Activated CD4-positive, CD25-positive, alpha-beta regulatory T cell treated with anti-CD3 and anti-CD28 coated beads, Interleukin-2, amount 50 U/mL, for 24 hours (primary cell): ENCODE measurements around the gene PADI2.
"Not testable (repeated sequence)": the region's sequence is repeated elsewhere in the genome, so short reads cannot be mapped to it uniquely, and the experiment has no call there.

Experiments used
- ATAC-seq, 2 donors: fragments of 150-1000 bp; cut with Tn5 transposase; one replicate each; pipeline ENCODE4 v1.10.0; 2021; ENCODE audit warnings: mild to moderate bottlenecking in 1 of 2, moderate library complexity in 1 of 2

Gene PADI2

DNA sequence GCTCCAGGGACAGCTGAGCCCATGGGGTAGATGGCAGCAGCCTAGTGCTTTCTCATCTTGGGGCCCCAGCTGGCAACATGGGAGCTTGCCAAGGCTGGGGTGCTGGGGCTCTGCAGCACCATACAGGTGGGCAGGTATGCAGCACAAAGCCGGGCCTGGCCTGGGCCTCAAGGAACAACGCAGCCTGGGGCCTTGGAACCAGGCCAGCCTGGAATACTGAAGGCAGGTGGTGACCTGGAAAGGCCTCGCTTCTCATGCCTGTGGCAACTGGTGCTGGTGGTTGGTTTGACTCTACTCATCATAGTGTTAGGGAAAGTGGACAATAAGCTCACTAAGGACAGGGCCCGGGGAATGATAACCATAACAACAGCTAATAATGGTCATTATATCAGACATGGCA lies 38.4 kb downstream of the PADI2 start:
- no peak for ATAC-seq

DNA sequence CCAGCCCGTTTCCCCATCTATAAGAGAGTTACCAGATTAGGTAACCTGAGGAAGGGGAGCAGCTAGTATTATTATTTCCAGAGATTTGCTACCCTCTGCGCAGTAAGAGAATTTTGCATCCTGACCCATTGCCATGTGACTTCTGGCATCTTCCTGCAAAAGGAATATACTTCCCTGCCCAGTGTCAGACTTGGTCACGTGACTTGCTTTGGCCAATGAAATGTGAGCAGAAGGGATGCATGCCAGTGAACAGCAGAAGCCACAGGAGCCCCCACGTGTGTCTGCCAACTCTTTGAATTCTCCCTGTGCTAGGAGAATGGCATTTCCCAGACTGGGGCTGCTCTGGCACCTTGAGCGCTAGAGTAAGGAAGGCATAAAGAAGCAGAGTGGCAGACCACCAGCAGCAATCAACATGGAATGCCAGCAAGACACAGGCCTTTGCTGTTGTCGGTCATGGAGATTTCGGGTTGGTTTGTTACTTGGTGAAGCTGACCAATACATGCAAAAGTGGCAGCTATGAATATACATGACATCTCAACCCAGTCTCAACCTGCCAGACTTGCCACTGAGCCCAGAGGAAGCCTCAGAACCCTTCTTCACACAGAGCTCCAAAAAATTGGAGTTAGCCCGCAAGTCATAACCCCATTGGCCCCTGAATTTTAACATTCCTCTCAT lies 39.0 kb downstream of the PADI2 start:
- no peak for ATAC-seq

DNA sequence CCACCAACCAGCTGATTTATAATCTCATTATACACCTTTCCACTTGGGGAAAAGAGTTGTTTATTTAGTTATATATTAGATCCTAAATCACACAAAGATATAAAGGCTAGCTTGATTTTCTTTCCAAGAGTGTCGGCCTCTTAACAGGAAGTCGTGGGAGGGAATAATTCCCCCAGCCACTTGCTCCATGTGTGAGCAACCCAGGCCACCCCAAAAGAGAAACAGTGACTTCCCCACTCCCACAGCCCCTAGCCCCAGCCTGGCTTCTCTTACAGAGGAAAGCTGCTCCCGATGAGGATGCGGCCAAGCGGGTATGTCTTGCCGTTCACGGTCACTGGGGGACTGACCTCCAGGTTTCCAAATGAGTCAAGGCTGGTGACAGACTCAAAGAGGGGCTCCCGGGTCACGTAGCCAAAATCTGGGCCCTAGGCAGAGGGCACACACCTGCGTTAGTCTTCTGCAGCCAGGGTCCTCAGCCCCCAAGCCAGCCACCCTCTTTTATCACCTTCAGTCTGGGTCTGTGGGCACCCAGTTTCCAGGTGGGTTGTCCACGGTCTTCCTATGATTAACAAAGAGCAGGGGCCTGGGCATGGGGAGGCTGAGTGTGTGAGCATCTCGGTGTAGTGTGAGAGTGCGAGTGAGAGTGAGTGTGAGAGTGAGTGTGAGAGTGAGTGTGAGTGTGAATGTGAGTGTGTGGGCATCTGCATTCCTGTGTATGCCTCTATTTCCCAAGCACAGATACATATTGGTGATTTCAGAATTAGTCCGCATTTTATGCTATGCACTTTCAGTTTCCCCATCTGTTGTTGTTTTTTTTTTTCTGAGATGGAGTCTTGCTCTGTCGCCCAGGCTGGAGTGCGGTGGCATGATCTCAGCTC lies 40.0 kb downstream of the PADI2 start:
- ATAC-seq: no peak

DNA sequence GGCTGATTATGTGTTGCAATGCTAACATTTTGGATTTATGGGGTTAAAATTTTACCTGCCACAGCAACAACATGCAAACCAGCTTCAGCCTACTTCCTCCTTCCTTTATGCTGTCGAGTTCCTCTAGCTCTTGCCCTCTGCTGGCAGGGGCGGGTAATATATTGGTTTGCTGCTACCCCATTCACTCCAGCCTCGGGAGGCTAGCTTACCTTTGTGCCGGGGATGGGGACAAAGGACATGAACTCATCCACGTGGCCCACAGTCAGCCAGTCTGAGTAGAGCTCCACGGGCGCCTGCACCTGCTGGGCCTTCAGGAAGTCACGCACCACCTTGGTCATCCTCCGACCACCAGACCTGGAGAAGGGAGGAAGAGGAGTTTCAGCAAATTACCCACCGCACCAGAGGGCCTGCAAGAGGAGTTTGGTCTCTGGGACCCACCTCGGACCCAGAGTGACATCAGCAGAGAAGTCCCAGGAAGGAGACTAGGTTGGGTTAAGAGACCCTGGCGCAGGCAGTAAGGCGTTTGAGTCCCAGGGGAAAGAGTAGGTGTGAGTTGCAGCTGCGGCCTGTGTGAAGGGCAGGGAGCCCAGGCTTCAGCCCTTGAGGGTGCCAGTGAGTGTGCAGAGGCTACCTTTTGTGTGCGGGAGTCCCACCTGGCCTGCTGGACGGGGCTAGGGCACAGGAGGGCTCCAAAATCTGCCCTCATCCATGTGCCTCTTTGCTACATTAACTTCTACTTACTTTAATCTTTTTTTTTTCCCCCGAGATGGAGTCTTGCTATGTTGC lies 43.6 kb downstream of the PADI2 start:
- ATAC-seq: no peak

DNA sequence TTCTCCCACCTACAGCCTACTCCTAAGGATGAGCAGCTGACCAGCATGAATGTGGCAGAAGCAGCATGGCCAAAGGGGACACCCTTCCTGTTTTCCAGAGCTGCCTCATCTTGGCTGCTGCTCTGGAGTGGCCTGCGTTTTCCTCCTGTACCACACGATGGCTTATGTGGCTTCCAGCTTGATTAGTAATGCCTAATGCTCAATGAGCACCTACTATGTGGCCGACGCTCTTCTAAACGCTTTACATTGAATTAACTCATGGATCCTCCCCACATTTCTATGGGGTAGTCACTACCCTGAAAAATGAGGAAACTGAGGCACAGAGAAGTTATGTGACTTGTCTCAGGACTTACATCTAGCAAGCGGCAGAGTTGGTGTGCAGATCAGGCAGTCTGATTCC lies 47.5 kb downstream of the PADI2 start:
- no peak for ATAC-seq

DNA sequence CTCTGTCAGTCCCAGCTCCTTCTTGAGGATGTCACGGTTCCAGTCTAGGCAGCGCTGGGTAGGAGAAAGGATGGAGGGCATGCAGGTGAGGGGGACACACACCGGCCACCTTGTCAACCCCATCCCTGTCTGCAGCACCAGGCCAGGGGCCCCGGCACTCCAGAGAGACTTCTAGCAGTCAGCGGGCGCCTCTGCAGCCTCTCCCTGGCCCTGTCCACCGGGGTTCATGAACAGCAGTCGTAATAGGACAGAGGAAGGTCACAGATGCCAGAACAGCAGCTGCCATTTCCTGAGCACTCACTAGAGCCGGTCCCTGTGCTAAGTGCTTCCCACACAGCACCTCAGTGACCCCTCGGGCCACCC lies 49.1 kb downstream of the PADI2 start:
- no peak for ATAC-seq

DNA sequence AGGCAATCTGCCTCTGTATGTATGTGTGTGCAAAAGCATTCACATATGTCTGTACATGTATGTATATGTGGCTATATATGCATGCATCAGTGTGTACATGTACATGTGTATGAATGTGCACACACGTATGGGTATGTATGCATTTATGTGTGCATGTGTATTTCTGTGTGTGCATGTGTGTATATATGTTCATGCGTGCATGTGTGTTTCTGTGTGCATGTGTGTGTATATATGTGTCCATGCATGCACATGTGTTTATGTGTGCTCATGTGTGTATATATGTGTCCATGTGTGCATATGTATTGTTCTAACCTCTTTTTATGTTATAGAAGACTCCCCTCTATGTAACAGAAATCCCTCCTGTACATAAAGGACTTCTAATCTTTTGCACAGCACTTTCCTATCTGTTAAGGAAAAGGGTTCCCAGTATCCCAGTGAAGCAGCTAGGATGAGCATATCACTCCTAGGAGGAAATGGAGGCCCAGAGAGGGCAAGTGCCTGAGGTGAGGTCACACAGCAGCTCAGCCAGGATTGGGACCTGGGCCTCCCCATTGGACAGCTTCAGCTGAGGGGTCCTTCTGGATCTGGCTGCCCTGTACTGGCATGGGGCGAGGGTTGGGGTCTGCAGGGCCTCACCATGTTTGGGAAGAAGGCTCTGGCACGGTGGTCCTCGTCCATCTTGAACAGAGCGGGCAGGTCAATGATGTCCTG lies 49.6 kb downstream of the PADI2 start:
- ATAC-seq: no peak

DNA sequence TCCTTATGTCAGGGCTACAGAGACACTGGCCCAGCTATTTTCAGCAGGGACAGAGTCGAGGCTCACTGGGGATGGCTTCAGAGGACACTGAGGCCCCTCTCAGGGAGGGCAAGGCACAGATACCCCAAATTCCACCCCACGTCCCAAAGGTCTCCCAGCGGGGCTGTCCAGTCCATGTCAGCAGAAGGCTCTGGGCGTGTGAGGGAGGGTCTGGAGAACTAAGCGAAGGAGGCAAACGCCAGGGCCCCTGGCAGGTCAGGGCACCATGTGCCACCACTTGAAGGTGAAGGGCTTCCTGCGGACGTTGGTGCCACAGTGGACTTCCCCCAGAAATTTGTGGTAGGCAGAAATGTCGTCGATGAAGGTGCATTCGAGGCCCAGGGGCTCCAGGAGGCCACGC lies 50.5 kb downstream of the PADI2 start:
- ATAC-seq: no peak

DNA sequence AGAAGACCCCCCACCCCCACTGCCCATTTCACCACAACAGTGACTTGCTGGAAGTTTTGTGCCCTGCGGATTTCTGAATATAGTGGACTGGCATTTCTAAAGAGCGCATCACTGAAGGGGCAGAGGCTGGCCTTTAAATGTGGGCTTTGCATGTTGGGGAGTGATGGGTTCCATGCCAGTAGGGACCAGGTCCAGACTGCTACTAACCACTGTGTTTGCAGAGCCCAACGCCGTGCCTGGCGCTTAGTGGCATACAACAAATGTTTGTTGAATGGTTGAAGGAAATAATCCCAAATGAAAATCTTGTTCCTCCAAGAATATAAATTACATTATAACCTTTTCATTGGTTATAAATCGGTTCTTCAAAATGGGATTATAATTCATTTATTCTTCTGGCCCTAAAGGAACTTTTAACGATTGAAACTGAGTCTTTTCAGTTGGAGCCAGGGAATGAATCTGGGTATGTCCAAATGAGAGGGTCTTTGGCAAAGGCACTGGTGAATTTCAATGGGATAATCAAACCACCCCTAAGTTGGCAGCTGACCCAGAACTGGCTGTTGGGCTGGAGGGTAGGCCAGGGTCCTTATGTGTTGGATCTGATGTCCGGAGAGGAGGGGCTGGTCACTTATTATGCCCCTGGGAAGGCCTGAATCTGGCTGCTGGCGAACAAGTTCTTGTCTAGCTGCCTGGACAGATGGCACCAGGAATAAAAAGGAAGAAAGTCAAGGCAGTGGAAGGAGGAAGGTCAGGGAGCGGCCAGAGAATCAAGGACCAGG lies 51.6 kb downstream of the PADI2 start:
- no peak for ATAC-seq

DNA sequence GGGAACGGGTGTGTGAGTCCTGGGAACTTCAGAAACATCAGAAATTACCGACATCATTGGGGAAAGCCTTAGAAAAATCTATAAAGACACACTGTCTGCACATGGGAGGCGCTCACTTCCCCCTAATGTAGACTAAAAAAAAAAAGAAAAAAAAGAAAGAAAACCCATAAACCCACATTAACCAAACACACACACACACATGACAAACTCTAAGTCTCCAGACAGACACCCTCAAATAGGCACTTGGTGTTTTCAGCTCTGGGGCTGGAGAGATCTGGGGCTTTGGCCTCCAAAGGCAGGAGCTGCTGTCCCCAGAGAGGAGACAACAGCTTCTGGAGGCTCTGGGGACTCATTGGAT lies 52.2 kb downstream of the PADI2 start:
- ATAC-seq: no peak

DNA sequence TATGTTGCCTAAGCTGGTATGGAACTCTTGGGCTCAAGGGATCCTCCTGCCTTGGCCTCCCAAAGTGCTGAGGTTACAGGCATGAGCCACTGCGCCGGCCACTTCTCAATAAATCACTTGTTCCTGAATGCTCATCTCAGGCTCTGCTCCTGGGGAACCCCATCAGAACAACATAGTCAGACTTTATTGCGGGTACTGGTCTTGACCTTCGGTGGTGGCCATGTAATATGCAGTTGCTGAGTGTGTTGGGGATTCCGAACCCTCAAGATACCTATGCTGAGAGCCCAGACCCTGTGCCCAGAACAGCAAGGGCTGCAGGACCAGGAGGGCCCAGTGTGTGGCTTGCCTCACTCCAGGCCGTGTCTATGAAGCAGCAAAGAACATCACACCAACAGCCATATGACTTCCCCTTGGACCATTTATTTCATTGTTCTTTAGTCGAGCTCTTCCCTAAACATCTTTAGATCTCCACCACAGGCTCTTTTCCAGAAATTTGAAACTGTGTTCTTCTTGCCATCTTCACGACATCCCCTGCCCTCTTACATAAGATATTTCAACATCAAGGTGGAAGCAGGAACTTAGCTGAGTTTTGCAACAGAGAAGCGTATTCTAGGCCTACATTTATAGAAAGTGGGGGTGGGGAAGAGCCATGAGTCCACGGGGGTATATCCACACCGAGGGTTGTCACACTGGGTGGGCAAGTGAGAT lies 52.7 kb downstream of the PADI2 start:
- no peak for ATAC-seq

DNA sequence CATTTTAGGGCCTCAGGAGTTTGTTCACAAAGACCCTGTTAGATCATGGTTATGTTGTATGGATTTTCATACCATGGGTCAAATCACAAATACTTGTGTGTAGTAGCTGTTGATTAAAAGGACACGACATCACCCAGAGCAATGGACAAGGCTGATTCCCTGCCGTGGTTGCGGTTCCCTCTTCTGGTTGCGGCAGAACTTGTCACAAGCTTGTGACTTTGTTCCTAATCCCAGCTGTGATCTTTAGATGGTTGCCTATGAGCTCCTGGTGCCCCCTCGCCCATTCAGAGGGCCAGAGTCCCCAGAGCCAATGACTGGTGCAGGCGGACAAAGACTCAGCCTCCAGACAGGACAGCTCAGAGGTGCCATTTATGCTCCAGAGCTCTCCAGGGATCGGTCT lies 53.6 kb downstream of the PADI2 start:
- no peak for ATAC-seq

DNA sequence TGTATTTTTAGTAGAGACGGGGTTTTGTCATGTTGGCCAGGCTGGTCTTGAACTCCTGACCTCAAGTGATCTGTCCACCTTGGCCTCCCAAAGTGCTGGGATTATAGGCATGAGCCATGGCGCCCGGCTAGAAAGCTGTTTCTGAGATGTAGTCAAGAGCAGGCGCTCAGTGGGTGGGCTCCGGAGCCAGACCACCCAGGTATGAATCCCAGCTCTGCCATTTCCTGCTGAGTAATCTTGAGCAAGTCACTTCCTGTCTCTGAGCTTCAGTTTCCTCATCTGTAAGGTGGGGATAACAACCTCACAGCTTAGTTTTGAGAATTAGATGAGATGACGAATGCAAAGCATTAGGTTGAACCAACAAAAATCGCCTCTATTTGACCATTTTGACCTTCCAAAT lies 56.5 kb downstream of the PADI2 start:
- not testable (repeated sequence) for ATAC-seq

DNA sequence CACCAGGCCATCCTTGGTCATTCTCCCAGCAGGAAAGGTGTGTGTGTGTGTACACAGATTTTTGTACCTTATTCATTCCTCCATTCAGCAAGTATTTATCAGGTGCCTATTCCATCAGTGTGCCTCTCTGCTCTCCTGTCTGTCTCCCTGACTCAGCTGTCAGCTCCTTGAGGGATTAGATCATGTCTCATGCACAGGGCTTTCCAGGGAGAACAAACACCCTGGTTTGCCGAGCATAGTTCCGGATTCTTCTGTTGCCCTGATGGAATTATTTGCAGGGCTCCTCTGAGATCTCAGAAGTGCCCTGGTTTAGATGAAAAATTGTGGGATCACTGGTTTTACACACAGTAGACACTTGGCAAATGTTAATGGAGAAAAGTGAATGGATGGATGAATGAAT lies 57.4 kb downstream of the PADI2 start:
- ATAC-seq: no peak

DNA sequence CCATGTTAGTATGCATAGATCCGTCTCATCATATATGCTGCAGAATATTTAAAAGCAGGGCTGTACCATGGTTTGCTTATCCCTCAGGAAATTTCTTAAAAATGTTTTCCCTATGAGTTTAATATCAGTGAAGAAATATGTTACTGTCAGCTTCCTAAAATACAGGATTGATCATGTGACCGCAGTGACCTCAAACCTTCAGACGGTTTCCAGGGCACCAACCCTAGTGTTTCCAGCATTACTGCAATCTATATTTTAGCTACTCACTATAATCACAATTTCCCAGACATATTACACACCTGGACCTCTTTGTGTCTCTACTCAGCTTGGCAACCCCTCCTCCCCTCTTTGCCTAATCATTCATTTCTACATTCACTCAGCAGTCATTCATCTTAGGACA lies 57.8 kb downstream of the PADI2 start:
- ATAC-seq: no peak

DNA sequence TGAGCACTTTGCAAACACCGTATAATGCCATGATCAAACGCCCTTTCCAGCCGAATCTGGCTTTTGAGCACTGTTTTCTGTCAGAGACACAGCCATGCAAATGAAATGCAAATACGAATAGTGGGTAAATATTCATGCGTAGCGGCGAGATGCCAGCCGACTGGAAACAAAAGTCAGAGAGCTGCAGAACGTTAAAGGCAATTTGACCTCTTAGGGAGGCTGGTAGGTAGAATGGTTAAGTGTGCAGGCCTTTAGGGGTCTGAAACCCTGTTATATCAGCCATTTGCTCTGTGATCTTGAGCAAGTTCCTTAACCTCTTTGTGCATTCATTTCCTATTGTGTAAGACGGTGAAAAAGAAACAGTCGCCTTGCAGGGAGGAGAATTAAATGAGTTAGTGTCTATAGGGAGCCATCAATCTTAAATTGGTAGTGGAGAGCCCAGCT lies 58.9 kb downstream of the PADI2 start:
- ATAC-seq: no peak

DNA sequence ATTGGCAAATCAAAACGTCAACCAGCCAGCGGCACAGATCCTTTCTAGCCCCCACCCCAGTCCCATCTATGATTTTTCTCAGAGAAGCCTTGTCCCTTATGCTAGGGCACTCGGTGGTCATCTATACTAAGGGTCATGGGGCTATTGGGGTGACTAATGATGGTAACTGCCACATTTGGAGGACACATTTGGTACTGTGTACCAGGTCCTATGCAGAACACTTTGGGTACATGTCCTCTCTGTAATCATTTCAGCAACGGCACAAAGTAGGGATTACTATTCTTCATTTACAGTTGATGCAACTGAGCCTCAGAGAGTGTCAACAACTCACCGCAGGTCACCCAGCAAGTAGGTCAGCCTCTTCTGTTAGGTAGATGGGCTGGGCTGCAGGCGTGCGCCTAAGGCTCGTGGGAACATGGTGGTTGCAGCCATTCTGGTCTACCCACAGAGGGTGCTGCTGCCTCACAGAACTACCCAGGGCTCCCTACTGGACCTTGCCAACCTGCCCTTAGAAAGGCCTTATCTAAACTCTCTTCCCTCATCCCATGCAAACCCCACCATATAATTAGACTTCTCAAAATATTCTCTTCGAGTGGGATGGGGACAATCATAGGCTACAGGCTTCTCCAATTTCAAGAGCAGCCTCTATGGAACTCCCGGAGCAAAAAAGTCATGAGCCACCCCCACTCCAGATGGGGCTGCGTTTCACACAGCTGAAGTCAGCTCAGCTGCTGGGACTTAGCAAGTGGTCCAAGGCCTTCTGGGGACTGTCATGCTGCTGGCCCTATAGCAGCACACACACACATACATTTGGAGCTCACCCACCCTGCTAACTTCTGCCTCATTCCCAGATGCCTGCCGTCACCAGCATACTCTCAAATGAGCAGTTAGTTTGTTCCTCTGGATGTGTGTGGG lies 59.6 kb downstream of the PADI2 start:
- ATAC-seq: peak; percentile 44 to 68

DNA sequence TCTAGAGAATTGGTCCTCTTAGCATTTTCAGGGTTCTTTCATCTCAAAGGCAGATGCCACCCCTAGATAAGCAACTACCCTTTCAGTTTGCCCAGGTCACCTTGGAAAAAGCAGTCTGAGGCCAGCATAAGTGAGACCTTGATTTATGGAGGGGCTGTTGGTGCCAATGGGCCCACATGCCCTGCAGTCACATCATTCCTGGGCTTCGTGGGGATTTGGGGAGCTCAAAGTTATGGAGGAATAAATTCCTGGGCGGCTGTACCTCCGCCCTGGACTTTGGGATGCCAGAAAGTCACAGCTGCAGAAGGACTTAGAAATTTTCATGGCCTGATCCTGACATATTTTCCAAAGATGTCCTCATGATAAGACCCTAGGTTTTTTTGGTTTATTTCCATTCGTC lies 62.7 kb downstream of the PADI2 start:
- no peak for ATAC-seq

DNA sequence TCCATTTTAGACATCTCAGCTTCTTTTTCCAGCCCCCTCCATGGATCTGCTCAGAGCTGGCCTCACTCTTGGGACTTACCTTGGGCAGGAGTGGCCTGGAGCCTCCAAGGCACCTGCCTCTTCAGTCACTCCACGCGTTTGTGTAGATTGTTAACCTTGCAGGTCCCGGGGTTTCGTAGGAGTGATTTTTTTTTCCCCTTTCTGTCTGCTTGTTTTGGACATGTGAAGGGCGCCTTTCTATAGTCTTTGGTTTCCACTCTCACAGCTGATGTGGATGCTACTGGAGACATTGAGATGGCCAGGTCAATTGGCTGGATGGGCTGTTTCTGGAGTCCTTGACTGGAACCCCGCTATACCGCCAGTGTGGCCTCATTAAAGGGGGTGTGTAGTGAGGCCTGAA lies 63.5 kb downstream of the PADI2 start:
- no peak for ATAC-seq

DNA sequence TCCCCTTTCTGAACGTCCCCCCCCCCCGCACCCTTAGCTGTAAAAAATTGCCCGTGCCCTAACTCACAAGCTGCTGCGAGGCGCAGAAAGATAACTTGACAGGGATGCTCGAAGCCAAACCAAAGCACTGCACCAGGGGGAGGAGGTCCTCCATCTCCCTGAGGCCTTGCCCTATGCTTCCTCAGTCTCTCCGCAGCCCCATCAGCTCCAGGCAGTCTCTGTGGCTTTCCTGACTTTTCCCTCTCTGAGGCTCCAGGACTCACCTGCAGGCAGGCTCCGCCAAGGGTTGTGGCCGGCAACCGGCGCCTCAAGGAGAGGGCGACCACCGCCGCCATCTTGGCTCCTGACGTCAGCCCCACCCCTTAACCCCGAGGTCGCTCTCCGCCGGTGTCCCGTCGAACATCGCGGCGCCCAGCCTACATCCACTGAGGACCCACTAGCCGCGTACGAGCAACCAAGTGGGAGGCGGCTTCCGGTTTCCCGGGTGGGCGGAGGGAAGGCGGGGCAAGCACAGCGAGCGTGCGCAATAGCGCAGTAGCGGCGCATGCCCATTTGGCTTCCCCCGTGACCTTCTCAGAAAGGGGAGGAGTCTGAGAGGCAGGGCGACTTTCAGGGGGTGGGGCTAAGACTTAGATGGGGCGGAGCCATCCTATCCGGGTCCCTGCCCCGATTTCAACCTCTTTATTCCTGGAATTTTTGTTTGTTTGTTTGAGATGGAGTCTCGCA lies 65.4 kb downstream of the PADI2 start, which contains the start of gene SDHB:
TSS of gene SDHB (minus strand) at position 348 of the 726 bp plus-strand sequence. CDS start at position 335, 13 bp downstream.
- ATAC-seq: peak; percentile 100
